Right lung (tissue), 5 donors: ENCODE measurements around the gene SH3TC1. TPM values are rescaled to one million over a fixed set of nuclear protein-coding genes. Genes with fewer than 3 reads are reported as not detected.

Source experiments
- DNase-seq, 2 donors: peaks; one replicate each; pipeline ENCODE4 v3.0.0-alpha.2; 2013
- polyA plus RNA-seq, 5 donors: library from polyadenylated mRNA; unstranded; fragments of 120-200 nt; gene quantifications; one replicate each; pipeline versions ENCODE4 v1.2.1 to v1.2.3, GENCODE V29; 2013; ENCODE audit warnings: inconsistent platforms in 1 of 5, low replicate concordance in 1 of 5; ENCODE audit not compliant: insufficient read length in 5 of 5, insufficient read depth in 1 of 5

The SH3TC1 gene
- polyA plus RNA-seq, 5 donors: 20.3 to 28.6 (median 25.3) TPM

DNA sequence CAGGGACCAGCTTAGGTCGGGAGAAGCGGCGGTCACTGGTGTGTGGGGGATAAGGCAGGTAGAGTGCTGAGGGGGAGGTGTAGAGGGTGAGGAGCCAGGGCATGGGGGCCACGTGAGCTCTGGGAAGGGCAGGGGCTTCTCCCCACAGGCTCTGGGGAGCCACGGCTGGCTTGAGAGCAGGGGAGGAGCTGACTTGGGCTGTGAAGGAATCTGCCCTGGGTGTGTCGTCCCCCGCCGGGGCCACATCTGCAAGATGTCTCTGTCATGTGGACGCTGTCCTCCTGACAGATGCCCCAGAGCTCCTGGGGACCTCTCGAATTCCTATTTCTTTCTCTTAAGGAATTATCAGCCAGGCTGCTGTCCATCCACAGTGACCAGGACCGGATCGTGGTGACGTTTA is 15.0 kb downstream of the SH3TC1 start:
- no peak for DNase-seq

DNA sequence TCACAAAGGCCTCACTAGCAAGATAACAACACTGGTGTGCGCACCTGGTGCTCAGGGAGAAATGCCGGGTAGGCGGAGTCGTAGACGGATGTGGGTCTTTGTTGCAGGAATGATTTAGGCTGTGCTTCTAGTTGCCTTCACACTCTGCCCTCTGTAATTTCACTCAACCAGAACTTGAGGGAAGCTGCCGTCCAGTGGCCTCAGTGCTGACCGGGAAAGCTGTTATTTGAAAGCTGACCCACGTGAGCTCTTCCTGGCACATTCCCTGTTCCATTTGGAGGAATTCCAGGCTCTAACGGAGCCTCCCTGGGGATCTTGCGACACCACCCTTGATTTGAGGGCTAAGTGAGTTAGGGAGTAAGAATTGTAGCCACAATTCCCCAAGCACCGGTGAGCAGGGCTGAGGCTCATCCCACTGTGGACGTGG is 15.9 kb downstream of the SH3TC1 start:
- peak; percentile 74 to 83 for DNase-seq

DNA sequence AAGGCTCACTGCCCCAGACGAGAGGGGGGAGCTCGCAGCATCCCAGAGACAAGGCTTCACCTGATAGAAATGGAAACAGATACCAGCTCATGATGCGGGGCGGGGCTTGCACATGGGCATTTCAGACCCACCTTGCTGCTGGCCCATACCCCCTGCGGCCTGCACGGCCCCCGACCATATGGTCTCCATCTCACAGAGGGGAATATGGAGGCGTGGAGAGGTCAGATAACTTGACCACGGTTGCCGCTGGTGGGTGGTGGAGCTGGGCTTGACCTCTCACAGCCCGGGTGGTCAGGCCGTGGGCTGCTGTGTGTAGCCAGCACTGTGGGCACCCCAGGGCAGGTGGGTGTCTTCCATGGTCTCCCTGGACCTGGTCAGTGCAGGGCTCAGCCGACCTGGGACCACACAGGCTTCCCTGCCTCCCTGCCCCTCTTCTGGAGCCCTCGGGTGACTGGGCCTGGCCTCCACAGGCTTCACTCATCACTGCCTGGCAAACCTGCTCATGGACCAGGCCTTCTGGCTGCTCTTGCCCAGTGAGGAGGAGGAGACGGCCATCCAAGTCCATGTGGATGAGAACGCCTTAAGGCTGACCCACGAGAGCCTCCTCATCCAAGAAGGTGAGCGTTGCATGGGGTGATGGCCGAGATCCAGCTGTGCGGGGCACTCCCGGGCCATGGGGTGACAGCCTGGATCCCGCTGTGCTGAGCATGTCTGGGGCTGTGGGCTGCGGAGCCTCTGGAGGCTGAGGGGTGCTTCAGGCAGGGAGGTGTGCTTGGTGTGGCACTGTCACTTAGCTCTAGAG is 16.8 kb downstream of the SH3TC1 start:
- DNase-seq: no peak

GRCh38 chr4:8216443-8217245 is 17.6 kb downstream of the SH3TC1 start:
- no peak for DNase-seq

DNA sequence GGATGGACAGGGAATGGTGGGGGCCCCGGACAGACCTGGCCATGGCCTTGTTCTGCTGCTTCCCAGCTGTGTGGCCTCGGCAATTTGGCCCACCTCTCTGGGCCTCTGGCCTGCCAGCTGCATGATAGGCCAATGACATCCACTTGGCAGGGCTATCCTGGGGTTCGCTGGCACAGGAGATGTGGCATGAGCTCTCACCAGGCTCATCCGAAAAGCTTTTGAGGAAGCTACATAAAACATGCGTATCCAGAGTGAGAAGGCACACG is 18.1 kb downstream of the SH3TC1 start:
- no peak for DNase-seq

- DNase-seq: no peak
Measured at GRCh38 chr4:8217871-8218270, 18.8 kb downstream of the SH3TC1 start.

- no peak for DNase-seq
Measured at GRCh38 chr4:8218371-8219031, 19.4 kb downstream of the SH3TC1 start.

DNA sequence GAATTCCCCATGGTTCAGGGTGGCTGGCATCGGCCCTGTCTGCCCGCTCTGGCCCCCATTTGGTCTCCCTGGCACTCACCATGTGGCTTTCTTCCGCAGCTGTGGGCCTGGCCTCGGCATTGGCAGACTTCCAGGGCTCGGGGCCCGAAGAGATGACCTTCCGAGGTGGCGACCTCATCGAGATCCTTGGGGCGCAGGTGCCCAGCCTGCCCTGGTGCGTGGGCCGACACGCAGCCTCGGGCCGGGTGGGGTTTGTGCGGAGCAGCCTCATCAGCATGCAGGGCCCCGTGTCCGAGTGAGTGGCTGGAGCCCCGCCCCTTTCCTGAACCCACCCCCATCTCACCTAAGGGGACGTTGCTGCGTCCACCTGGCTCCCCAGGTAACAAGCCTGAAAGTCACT is 20.1 kb downstream of the SH3TC1 start:
- DNase-seq: no peak

DNA sequence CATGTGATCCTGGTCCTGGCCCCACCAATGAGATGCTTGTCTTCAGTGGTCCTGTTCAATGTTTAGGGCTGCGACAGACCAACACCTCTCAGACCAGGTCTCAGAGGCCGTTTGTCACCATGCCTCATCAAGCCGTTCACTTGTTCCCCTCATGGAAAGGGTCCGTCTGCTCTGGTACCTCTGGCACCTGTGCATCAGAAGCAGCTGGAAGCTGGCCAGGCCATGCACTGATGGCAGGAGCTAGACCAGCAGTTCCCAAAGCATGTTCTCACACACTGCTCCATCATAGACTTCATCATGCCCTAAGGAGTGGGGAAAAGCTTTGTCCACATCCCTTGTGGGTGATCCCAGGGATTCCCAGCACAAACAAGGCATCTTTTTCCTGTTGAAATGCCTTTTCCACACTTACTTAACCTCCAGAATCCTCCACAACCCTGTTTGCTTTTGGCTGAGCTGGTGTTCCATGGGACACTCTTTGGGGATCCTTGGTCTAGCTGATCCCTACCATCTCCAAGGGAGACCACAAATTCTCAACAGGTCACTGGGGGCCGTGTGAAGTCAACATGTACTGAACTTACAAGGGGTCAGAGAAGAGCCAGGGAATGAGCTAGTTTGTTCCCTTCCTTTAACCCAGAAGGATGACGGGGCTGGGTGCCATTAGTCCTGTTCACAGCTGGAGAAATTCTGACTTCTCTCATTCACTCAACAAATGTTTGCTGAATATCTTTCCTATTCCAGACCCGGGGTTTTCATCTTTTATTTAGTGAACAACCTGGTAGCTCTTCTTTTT is 21.8 kb downstream of the SH3TC1 start:
- DNase-seq: no peak

DNA sequence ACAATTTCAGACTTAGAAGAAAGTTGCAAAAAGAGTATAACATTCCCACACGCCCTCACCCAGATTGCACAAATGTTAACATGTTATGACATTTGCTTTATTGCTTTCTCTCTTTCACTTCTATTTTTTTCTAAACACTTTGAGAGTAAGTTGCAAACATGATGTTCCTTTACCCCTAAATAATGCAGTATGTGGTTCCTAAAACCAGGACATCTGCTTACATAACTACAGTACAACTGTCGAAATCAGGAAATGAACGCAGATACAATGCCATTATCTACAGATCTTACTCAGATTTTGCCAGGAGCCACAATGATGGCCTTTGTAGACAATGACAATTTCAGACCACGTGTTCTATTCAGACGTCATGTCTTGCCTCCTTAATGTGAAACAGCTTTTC is 22.4 kb downstream of the SH3TC1 start:
- DNase-seq: no peak

DNA sequence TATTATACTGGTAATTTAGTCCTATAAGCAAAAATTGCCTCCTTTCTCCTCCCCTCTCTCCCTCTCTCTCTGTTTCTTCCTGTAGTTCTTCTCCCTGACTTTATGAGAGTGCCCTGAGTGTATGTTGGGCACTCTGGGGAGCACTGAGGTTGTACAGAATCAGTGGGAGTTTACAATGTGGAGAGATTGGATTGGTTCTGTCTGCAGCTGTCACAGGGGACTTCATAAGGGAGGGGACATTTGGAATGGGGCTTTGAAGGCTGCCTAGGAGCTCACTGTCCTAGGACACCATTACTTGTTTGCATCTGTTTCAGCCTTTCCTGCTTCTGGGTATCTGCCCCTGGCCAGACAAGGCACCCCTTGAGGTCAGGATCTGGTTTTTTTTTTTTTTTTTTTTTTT is 22.9 kb downstream of the SH3TC1 start:
- DNase-seq: no peak

- DNase-seq: no peak
Measured at GRCh38 chr4:8222609-8223388, 23.7 kb downstream of the SH3TC1 start.

DNA sequence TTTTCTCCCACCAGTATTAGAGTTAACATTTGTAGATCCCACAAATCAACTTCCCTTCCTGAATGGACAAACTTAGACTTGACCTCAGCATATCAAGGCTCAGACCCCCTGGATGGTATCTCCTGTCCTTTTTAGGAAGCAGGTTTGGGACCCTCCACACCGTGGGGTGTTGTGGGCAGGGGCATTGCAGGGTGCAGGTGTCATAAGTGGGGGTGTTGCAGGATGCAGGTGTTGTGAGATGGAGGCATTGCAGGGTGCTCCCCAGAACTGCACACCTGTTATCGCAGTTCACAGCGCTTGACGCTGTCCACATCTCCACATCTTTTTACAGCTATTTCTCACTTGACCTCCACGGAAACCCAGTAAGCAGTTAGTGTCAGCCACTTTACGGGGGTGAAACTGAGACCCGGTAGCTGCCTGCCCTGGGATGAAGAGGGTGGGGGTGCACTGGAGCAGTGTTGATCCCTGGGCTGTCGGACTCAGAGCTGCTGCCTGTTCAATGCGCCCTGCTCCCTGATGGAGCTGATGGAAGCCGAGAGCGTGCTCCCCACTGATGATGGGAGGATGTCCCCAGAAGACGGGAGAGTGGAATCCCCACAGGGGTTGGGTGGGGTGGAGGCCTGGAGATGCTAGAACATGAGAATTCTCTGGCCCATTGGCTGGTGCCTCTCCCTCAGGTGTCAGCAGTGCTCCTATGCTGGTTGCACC is 25.3 kb downstream of the SH3TC1 start:
- no peak for DNase-seq

DNA sequence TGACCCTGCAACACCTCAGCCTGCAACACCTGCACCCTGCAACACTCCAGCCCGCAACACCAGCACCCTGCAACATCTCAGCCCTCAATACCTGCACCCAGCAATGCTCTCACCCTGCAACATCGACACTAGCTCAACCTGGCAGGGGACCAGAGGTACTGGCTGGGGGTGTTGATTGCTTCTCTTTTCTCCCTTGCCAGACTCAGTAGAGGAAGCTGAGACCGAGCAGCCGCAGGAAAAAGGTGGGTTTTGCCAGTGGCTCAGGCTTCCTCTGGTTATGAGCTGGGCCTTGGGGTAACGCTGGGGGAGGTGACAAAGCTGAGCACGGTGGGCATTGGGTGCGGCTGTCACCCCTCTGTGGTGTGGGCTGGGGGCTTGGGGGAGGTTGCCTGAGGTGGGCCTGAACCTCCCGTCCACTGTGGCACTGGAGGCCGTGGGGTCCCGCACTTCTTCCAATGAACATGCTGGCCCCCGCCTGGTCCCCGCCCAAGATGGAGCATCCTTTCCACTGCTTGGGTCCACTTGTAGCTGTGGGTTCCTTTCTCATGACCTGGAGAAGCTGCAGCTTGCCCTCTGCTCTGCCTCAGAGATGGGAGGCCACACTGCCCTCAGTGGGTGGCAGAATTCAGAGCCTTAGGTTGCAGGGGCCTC is 26.0 kb downstream of the SH3TC1 start:
- DNase-seq: no peak

- no peak for DNase-seq
Measured at GRCh38 chr4:8225706-8226443, 26.8 kb downstream of the SH3TC1 start.

- no peak for DNase-seq
Measured at GRCh38 chr4:8227201-8227770, 28.2 kb downstream of the SH3TC1 start.

- no peak for DNase-seq
Measured at GRCh38 chr4:8227771-8228318, 28.8 kb downstream of the SH3TC1 start.
